ENCODE data around the gene CDH23.

The CDH23 gene

GRCh38 chr10:71845410-71846405, 449.0 kb downstream of the CDH23 start:
- Histone ChIP-seq H3K79me2 (ENCODE audit: control insufficient read depth, low read length) (peaks cover 68% of the 10 kb centered on the region), H3F3A (ENCODE audit: control insufficient read depth, insufficient read depth) (no peaks in the 10 kb centered on the region), H3K9me2 (replicated peaks; ENCODE audit: control insufficient read depth, low read length) (no peaks in the 10 kb centered on the region), H3K4me1 (ENCODE audit: control insufficient read depth, low read length) (peaks cover 10% of the 10 kb centered on the region), H3K4me3 (ENCODE audit: low read length) (no peak overlapping the region), H4K20me1 (ENCODE audit: control insufficient read depth, insufficient read depth, low read depth, low read length) (peaks cover 16% of the 10 kb centered on the region), H3K36me3 (ENCODE audit: control insufficient read depth, low read length) (no peaks in the 10 kb centered on the region), H3K9me3 (ENCODE audit: control insufficient read depth, insufficient read depth, low read length) (no peaks in the 10 kb centered on the region), H3K27me3 (ENCODE audit: control insufficient read depth, low read length) (no peaks in the 10 kb centered on the region), H3K4me2 (ENCODE audit: low read length) (no peak overlapping the region), H3K27ac (ENCODE audit: low read depth, low read length) (no peak overlapping the region)
- TF ChIP-seq CTCF (IDR thresholded peaks at IDR 0.05; ENCODE audit: low read depth, low read length, poor library complexity, severe bottlenecking) (no peak), EZH2phosphoT487 (IDR thresholded peaks at IDR 0.05; ENCODE audit: borderline replicate concordance, low read length) (no peak)

- Histone ChIP-seq H3K9me2 (replicated peaks; ENCODE audit: control insufficient read depth, low read length) (no peaks in the 10 kb centered on the region), H3F3A (ENCODE audit: control insufficient read depth, insufficient read depth) (no peaks in the 10 kb centered on the region), H3K4me1 (ENCODE audit: control insufficient read depth, low read length) (peaks cover 16% of the 10 kb centered on the region), H3K4me3 (ENCODE audit: low read length) (no peak overlapping the region), H3K36me3 (ENCODE audit: control insufficient read depth, low read length) (no peaks in the 10 kb centered on the region), H3K4me2 (ENCODE audit: low read length) (no peak overlapping the region), H3K27ac (ENCODE audit: low read depth, low read length) (no peak overlapping the region), H3K27me3 (ENCODE audit: control insufficient read depth, low read length) (no peaks in the 10 kb centered on the region), H3K9me3 (ENCODE audit: control insufficient read depth, insufficient read depth, low read length) (no peaks in the 10 kb centered on the region), H3K79me2 (ENCODE audit: control insufficient read depth, low read length) (peaks cover 63% of the 10 kb centered on the region), H4K20me1 (ENCODE audit: control insufficient read depth, insufficient read depth, low read depth, low read length) (peaks cover 12% of the 10 kb centered on the region; the same call in 1 of the 2 replicates)
- no peak for TF ChIP-seq EZH2phosphoT487 (IDR thresholded peaks at IDR 0.05; ENCODE audit: borderline replicate concordance, low read length)
- no peak for TF ChIP-seq CTCF (IDR thresholded peaks at IDR 0.05; ENCODE audit: low read depth, low read length, poor library complexity, severe bottlenecking)
Measured at GRCh38 chr10:71846816-71847215, 450.1 kb downstream of the CDH23 start.

- no peak overlapping the region for H3K4me2 ChIP-seq (ENCODE audit: low read length)
- no peaks in the 10 kb centered on the region for H3F3A ChIP-seq (ENCODE audit: control insufficient read depth, insufficient read depth)
- H4K20me1 ChIP-seq (ENCODE audit: control insufficient read depth, insufficient read depth, low read depth, low read length) = peaks cover 12% of the 10 kb centered on the region; the same call in 1 of the 2 replicates
- H3K4me3 ChIP-seq (ENCODE audit: low read length) = no peak overlapping the region
- no peaks in the 10 kb centered on the region for H3K9me3 ChIP-seq (ENCODE audit: control insufficient read depth, insufficient read depth, low read length)
- peaks cover 63% of the 10 kb centered on the region for H3K79me2 ChIP-seq (ENCODE audit: control insufficient read depth, low read length)
- no peaks in the 10 kb centered on the region for H3K36me3 ChIP-seq (ENCODE audit: control insufficient read depth, low read length)
- no peak for TF ChIP-seq CTCF (IDR thresholded peaks at IDR 0.05; ENCODE audit: low read depth, low read length, poor library complexity, severe bottlenecking)
- peaks cover 22% of the 10 kb centered on the region for H3K4me1 ChIP-seq (ENCODE audit: control insufficient read depth, low read length)
- no peaks in the 10 kb centered on the region for H3K27me3 ChIP-seq (ENCODE audit: control insufficient read depth, low read length)
- no peaks in the 10 kb centered on the region for H3K9me2 ChIP-seq (replicated peaks; ENCODE audit: control insufficient read depth, low read length)
- no peak overlapping the region for H3K27ac ChIP-seq (ENCODE audit: low read depth, low read length)
Measured at GRCh38 chr10:71847418-71847817, 450.7 kb downstream of the CDH23 start.
